NK-92 (cell line): ENCODE results near the gene ARPC1A.
"Not testable (repeated sequence)": the region's sequence is repeated elsewhere in the genome, so short reads cannot be mapped to it uniquely, and the experiment has no call there.

Source experiments
- DNase-seq: peaks from one replicate; lab custom pipeline; 2025; ENCODE audit not compliant: unreplicated experiment; lab: John Stamatoyannopoulos, UW

Gene ARPC1A

DNA sequence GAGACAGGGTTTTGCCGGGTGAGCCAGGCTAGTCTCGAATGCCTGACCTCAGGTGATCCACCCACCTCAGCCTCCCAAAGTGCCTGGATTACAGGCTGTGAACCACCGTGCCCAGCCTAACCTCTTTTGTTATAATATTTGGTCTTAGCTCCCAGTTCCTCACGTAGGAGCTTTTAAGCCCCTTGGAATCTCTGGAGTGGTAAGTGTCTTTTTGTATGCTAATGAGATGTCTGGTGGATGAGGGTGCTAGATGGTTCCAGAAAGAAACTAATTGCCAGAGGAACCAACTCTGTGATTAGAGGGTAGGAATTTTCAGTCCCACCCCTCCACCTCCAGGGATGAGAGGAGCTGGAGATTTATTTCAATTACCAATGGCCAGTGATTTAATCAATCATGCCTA, 5.3 kb upstream of the ARPC1A start:
- no peak for DNase-seq

DNA sequence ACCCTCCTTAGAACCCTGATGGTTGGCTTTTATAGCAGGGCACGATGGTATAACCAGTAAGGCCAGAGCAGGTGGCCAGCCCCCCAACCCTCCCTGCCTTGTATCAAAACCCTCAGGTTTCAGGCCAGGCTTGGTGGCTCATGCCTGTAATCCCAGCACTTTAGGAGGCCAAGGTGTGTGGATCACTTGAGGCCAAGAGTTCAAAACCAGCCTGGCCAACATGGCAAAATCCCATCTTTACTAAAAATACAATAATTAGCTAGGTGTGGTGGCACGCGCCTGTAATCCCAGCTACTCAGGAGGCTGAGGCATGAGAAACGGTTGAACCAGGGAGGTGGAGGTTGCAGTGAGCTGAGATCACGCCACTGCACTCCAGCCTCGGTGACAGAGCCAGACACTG, 3.0 kb upstream of the ARPC1A start:
- not testable (repeated sequence) for DNase-seq

DNA sequence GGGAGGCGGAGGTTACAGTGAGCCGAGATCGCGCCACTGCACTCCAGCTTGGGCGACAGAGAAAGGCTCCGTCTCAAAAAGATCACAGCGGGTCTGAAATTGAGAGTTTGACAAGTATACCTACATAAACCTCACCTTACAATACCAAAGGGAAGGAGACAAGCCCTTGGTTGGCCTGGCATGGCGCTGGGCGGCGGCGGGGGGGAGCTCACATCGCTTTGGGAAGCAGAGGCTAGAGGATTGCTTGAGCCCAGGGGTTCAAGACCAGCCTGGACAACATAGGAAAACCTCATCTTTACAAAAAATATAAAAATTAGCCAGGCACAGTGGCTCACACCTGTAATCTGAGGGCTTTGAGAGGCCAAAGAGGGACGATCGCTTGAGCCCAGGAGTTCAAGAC, 1.1 kb upstream of the ARPC1A start:
- DNase-seq: no peak

DNA sequence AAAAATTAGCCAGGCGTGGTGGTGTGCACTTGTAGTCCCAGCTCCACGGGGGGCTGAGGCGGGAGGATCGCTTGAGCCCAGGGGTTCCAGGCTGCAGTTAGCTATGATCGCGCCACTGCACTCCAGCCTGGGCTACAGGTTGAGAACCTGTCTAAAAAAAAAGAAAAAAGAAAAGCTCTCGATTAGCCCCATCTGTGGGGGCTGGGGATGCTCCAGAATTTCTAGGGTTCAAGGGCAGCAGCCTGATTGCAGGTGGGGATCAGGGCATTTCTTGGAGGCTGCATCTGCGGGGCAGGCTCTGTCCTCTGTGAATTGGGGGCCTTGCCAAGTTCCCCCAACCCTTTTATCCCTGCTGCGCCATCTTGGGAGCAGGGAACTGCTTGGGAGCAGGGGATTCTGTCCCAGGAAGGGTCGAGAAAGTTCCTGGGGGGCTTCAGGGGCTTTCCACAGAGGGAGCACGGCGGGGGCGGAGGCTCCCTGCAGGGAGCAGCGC, 651 bp upstream of the ARPC1A start:
- no peak for DNase-seq

DNA sequence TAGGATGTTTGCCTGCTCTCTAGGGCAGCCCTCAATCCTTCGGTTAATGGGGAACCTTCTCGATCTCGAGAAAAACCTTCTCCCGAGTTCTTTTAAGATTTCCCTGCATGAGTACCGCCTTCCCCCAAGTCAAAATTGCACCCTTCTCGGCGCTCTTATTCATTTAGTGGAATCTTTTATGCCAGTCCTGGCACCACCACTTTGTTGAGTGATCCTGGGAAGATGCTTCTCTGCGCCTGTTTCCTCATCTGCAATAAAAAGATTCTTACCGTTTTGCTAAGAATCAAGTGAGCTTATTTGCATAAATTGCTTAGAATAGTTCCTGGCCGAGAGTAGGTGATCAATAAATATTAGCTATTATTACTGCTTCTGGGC, 697 bp downstream of the ARPC1A start:
- no peak for DNase-seq

DNA sequence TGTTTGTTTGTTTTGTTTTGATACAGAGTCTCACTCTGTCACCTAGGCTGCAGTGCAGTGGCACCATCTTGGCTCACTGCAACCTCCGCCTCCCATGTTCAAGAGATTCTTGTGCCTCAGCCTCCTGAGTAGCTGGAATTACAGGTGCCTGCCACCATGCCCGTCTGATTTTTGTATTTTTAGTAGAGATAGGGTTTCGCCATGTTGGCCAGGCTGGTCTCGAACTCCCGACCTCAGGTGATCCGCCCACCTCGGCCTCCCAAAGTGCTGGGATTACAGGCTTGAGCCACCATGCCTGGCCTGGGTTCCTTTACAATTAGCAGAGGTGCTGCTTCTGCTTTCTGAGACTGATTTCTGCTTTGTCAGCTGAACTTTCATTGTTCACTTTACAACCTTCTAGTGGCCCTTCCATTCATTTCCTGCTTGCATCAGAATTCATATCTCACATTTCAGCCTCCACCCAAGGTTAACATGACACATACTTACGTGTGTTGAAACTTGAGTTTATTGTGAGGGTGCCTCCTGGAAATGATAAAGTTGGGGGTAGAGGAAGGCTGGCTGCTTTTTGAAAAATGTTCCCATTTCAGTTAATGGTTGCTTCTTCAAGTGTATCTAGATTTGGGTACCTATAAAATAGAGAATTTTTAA, 4.7 kb downstream of the ARPC1A start:
- DNase-seq: not testable (repeated sequence)

DNA sequence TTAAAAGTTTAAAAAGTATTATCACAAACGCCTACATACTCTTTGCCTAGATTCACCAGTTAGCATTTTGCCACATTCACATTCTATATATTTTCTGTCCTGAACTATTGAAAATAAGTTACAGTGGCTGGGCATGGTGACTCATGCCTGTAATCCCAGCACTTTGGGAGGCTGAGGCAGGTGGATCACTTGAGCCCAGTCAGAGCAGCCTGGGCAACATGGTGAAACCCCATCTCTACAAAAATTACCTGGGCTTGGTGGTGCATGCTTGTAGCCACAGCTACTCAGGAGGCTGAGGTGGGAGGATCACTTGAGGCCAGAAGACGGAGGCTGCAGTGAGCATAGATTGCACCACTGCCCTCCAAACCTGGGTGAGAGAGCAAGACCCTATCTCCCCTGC, 5.3 kb downstream of the ARPC1A start:
- no peak for DNase-seq

DNA sequence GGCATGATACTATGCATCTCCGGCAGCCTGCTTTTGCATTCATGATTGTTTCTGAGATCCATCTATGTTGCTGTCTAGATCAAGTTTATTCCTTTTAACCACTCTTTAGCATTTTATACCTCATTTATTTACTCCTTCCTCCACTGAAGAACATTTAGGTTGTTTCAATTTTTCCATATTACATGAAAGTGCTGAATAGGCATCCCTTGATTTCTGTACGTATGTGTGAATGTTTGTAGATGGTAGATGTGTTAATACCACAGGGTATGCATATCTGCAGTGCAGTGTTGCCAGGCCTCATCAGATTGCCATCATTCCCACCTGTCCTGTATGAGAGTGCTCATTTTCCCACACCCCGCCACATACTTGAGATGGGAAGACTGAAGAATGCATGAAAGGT, 13.9 kb downstream of the ARPC1A start:
- no peak for DNase-seq

DNA sequence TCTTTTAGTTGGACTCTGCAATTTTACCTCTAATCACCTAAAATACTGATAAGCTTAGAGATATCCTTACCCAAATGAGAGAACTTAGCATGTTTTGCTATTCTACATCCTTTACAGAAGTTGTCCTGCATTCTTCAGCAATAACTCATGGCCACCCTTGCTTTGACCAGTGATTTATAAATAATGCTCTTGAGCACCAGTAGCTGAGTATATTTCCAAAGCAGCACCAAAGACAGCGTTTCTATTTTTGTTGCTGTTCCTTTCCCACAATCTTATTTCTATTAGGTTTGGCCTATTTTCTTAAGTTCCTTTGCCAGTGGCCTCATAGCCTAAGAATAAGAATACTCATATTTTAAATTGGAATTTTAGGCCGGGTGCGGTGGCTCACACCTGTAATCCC, 15.0 kb downstream of the ARPC1A start:
- DNase-seq: no peak

DNA sequence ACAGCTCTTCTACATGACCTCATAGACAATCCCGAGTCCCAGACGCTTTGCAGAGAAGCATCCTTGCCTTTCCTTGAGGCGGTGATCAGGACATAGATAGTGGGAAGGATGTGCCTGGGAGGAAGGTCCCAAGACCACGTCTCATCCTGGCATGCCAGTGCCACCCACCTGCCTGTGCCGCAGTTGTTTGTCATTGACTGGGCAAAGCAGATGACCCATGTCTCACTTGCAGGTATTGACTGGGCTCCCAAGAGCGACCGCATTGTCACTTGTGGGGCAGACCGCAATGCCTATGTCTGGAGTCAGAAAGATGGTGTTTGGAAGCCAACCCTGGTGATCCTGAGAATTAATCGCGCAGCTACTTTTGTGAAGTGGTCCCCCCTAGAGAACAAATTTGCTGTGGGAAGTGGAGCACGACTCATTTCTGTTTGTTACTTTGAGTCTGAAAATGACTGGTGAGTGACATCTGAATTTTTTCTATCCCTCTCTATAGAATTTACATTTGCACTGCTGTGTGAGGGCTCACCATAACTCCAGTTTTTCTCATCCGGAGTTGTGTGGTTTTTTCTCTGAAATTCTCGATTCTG, 18.5 kb downstream of the ARPC1A start:
- no peak for DNase-seq

DNA sequence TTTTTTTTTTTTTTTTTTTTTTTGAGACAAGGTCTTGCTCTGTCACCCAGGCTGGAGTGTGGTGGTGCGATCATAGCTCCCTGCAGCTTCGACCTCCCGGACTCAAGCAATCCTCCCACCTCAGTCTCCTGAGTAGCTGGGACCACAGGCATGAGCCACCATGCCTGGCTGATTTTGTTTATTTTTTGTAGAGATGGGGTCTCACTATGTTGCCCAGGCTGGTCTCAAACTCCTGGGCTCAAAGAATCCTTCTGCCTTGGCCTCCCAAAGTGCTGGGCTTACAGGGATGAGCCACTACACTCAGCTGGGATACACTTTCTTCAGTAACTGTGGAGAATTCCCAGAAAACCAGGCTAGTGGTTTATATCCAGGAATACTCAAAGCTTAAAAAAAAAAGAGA, 24.9 kb downstream of the ARPC1A start:
- DNase-seq: not testable (repeated sequence)

DNA sequence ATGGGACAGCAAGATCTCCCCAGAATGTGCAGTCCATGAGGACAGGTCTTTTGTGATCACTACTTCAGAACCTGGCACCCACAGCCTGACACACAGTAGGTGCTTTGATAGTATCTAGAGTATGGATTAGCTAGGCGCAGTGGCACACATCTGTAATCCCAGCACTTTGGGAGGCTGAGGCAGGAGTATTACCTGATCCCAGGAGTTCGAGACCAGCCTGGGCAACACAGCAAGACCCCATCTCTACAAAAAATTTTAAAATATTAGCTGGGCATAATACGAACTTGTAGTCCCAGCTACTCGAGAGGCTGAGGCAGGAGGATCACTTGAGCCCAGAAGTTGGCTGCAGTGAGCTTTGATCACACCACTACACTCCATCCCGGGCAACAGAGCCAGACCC, 26.5 kb downstream of the ARPC1A start:
- no peak for DNase-seq

DNA sequence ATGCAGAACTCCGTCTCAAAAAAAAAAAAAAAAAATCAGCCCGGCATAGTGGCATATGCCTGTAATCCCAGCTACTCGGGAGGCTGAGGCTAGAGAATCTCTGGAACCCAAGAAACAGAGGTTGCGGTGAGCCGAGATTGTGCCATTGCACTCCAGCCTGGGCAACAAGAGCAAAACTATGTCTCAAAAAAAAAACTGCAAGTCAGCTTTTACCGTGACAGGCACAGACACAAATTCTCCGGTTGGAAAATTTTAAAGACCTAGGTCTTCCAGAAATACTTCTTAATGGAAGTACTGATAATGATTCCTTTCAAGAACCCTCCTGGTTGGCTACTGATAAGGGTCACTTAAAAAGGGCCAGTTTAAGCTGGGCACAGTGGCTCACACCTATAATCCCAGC, 29.4 kb downstream of the ARPC1A start:
- no peak for DNase-seq

DNA sequence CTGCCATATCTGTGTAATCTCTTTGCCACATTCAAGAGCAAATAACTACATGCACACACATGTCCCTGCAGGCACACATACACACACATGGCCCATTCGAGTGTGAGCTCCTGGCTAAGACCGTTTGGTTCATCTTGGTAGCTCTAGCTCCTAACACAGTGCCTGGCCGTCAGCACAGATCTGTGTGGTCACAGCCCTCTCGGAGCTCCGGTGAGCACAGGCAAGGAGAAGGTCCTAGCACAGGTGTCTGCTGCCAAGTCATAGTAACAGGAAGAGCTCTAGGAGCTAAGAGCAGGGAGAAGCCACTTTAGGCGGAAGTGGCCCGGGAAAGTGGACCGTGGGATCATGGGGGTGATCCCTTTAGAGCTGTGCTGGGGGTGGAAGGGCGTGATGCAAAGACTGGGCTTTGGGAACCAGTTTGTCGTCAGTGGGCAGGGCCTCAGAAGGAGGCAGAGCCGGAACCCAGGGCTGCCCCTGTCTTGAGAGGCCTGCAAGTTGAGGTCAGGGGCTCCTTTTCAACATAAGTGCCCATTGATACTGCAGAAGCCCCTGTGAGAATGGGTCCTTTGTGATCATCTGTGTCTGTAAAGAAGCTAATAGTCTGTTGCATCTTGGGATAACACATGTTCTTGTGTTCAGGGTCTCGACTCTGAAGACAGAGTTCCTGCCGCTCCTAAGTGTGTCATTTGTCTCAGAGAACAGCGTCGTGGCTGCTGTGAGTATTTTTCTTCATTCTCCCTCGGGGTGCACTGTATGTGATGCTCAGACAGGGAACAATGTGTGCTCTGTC, 32.2 kb downstream of the ARPC1A start:
- no peak for DNase-seq

DNA sequence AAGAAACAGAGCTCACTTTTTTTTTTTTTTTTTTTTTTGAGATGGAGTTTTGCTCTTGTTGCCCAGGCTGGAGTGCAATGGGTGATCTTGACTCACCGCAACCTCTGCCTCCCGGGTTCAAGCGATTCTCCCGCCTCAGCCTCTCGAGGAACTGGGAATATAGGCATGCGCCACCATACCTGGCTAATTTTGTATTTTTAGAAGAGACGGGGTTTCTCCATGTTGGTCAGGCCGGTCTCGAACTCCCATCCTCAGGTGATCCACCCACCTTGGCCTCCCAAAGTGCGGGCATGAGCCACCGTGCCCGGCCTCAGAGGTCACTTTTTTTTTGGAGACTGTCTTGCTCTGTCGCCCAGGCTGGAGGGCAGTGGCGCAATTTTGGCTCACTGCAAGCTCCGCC, 32.8 kb downstream of the ARPC1A start:
- not testable (repeated sequence) for DNase-seq

DNA sequence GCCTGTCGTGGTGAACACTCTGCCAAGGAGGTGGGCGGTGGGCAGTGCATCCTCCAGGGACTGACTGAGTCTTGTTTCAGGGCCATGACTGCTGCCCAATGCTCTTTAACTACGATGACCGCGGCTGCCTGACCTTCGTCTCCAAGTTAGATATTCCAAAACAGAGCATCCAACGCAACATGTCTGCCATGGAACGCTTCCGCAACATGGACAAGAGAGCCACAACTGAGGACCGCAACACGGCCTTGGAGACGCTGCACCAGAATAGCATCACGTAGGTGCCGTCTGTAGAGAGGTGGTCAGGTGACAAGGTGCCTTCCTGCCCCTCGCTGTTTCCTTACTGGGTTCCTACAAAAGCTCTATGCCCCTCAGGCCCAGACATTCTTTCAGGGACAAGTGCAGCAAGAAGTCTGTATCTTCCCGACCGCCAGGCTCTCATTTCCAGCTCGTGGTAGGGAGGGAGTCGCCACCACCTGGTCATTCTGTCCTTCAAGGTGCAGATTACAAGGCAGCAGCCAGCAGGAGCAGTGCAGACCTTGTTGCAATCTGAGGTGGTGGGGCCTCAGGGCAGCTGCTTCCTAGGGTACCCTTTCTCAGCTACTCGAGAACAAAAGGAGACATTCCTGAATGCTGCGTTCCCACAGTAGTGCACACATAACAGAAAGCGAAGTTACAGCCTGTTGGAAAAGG, 33.9 kb downstream of the ARPC1A start:
- DNase-seq: no peak

DNA sequence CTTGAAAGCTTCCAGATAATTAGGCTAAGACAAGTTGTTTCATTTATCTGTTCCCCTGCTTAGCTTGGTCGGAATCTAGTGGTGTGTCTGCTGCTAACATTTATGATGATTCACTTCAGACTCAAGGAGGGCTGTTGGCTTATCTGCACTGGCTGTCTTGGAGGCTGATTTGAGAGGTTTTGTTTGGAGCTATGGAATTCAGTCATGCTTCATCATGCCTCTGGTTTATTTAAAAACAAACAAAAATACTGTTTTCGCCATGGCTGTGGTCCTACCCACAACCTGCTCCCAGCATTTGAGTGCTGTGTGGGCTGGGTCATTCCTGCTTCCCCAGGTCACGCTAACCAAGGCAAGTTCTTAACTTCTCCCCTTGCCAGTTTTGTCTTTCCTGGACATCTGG, 37.1 kb downstream of the ARPC1A start:
- DNase-seq: no peak

DNA sequence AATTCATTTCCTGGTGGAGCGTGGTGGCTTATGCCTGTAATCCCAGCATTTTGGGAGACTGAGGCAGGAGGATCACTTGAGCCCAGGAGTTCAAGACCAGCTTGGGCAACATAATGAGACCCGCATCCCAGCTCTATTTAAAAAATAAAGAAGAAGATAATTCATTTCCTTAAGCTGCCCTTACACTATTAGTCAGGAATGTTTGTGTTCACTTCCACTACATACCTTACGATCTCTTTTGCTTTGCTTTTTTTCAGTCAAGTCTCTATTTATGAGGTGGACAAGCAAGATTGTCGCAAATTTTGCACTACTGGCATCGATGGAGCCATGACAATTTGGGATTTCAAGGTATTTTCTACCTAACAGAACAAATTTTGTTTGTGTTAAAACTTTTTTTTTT, 37.6 kb downstream of the ARPC1A start:
- DNase-seq: no peak

DNA sequence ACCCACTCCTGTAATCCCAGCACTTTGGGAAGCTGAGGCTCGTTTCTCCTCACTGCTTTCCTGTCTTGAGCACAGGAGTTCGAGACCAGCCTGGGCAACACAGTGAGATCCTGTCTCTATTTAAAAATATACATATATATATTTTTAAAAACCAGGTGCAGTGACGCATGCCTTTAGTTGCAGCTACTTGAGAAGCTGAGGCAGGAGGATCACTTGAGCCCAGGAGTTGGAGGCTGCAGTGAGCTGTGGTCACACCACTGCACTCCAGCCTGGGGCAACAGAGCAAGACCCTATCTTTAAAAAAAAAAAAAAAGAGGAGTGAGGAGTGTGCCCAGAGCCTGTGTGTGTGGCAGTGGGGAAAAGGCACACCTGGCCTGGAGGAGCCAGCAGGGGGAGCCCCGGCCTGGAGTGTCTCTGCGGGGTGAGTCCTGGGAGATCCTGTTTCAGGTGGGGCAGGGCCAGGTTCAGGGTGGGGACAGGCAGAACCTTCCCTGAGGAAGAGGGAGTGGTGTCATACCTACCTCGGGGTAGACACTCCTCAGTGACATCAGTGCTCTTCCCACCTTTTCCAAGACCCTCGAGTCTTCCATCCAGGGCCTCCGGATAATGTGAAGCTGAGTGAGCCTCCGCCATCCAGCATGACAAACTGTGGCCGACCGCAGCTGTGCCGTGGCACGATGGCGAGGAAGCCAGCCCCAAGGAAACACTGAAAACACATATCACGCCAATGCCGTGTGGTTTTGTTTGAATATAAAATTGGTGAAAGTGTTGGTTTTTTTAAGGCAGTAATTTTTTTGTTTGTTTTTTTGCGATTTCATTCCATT, 39.8 kb downstream of the ARPC1A start:
- DNase-seq: no peak

DNA sequence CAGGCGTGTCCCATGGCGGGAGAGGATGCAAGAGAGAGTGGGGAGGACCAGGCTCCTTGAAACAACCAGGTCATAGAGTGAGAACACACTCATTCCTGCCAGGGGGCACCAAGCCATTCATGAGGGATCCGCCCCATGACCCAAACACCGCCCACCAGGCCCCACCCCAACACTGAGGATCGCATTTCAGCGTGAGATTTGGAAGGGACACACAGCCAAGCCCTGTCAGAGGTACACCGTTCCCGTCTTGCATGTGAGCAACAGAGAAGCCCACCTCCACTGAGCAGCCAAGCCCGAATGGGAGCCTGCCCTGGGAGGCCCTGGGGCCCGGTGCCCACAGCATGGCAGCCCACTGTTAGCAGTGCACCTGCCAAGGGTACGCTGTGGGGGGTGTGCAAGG, 40.9 kb downstream of the ARPC1A start:
- DNase-seq: no peak
